ENCODE data around the gene ENOX2. TPM values are rescaled to one million over a fixed set of nuclear protein-coding genes. Genes with fewer than 3 reads are reported as not detected.

Gene ENOX2
- total RNA-seq, 4 donors from 2014 or later = 1.5 to 10.4 (median 4.6) TPM

- in situ Hi-C loops (cut with MboI; ENCODE audit: low pct_ligation_motif_present in 1 of 4, low pct_unique_long_range_greater_than_20kb in 1 of 4, low sequenced_read_pairs in 3 of 4) = no loop called here
Observed at GRCh38 chrX:130631011-130631410, 272.0 kb downstream of the ENOX2 start.

GRCh38 chrX:130628516-130628915 is 274.5 kb downstream of the ENOX2 start:
- H3K9me3 ChIP-seq = no peaks in the 10 kb centered on the region
- H3K27me3 ChIP-seq = no peaks in the 10 kb centered on the region
- no peak overlapping the region for H3K4me3 ChIP-seq
- in situ Hi-C loops (cut with MboI; ENCODE audit: low pct_ligation_motif_present in 1 of 4, low pct_unique_long_range_greater_than_20kb in 1 of 4, low sequenced_read_pairs in 3 of 4) = no loop called here
- no peak for TF ChIP-seq EP300 (IDR thresholded peaks at IDR 0.05; ENCODE audit: low read depth)
- no peak for TF ChIP-seq CTCF (IDR thresholded peaks at IDR 0.05)
- no peak for TF ChIP-seq POLR2AphosphoS5 (IDR thresholded peaks at IDR 0.05)
- TF ChIP-seq POLR2A (IDR thresholded peaks at IDR 0.05) = no peak
- H3K27ac ChIP-seq = no peak overlapping the region
- no peak for DNase-seq
- no peaks in the 10 kb centered on the region for H3K4me1 ChIP-seq
- no peaks in the 10 kb centered on the region for H3K36me3 ChIP-seq
- intact Hi-C loops (cut with DNase I; ENCODE audit: low total_unique reads) = no loop called here
- WGBS, 2 donors (ENCODE audit: low coverage in 1 of 2) = 66 to 100% methylated on average over 1 to 2 of the region's 2 CpGs

More at GRCh38 chrX:130631011-130631410, 272.0 kb downstream of the ENOX2 start:
- no peak for DNase-seq
- Histone ChIP-seq H3K36me3 (no peaks in the 10 kb centered on the region), H3K27ac (no peak overlapping the region), H3K4me1 (no peaks in the 10 kb centered on the region), H3K4me3 (no peak overlapping the region), H3K9me3 (no peaks in the 10 kb centered on the region), H3K27me3 (no peaks in the 10 kb centered on the region)
- 92% methylated on average over 3 of the region's 3 CpGs; no CpG with 5 or more reads in 1 of the 2 donors for WGBS, 2 donors (ENCODE audit: low coverage in 1 of 2)
- no peak for TF ChIP-seq EP300 (IDR thresholded peaks at IDR 0.05; ENCODE audit: low read depth)
- no peak for TF ChIP-seq POLR2AphosphoS5 (IDR thresholded peaks at IDR 0.05)
- TF ChIP-seq CTCF (IDR thresholded peaks at IDR 0.05) = no peak
- no peak for TF ChIP-seq POLR2A (IDR thresholded peaks at IDR 0.05)
- intact Hi-C loops (cut with DNase I; ENCODE audit: low total_unique reads) = no loop called here

- DNase-seq = no peak
- Histone ChIP-seq H3K27ac (no peak overlapping the region), H3K36me3 (no peaks in the 10 kb centered on the region), H3K4me1 (no peaks in the 10 kb centered on the region), H3K4me3 (no peak overlapping the region), H3K9me3 (no peaks in the 10 kb centered on the region), H3K27me3 (no peaks in the 10 kb centered on the region)
- TF ChIP-seq POLR2AphosphoS5 (IDR thresholded peaks at IDR 0.05) = no peak
- no peak for TF ChIP-seq EP300 (IDR thresholded peaks at IDR 0.05; ENCODE audit: low read depth)
- TF ChIP-seq POLR2A (IDR thresholded peaks at IDR 0.05) = no peak
- TF ChIP-seq CTCF (IDR thresholded peaks at IDR 0.05) = no peak
- in situ Hi-C loops (cut with MboI; ENCODE audit: low pct_ligation_motif_present in 1 of 4, low pct_unique_long_range_greater_than_20kb in 1 of 4, low sequenced_read_pairs in 3 of 4) = no loop called here
- intact Hi-C loops (cut with DNase I; ENCODE audit: low total_unique reads) = no loop called here
Observed at GRCh38 chrX:130626521-130626920, 276.5 kb downstream of the ENOX2 start.

- H3K4me3 ChIP-seq = no peak overlapping the region
- 73% methylated on average over 6 of the region's 6 CpGs; no CpG with 5 or more reads in 1 of the 2 donors for WGBS, 2 donors (ENCODE audit: low coverage in 1 of 2)
- no peaks in the 10 kb centered on the region for H3K9me3 ChIP-seq
- H3K27ac ChIP-seq = no peak overlapping the region
- intact Hi-C loops (cut with DNase I; ENCODE audit: low total_unique reads) (no loop called here), in situ Hi-C loops (cut with MboI; ENCODE audit: low pct_ligation_motif_present in 1 of 4, low pct_unique_long_range_greater_than_20kb in 1 of 4, low sequenced_read_pairs in 3 of 4) (no loop called here)
- DNase-seq = no peak
- H3K36me3 ChIP-seq = no peaks in the 10 kb centered on the region
- H3K27me3 ChIP-seq = no peaks in the 10 kb centered on the region
- H3K4me1 ChIP-seq = no peaks in the 10 kb centered on the region
- no peak for TF ChIP-seq CTCF (IDR thresholded peaks at IDR 0.05)
- TF ChIP-seq POLR2A (IDR thresholded peaks at IDR 0.05) = no peak
- TF ChIP-seq EP300 (IDR thresholded peaks at IDR 0.05; ENCODE audit: low read depth) = no peak
- TF ChIP-seq POLR2AphosphoS5 (IDR thresholded peaks at IDR 0.05) = no peak
Observed at GRCh38 chrX:130625386-130625785, 277.6 kb downstream of the ENOX2 start.
